H1 (cell line): ENCODE data around the gene ACOT11. TPM values are rescaled to one million over a fixed set of nuclear protein-coding genes. Genes with fewer than 3 reads are reported as not detected.

Source experiments
- CTCF ChIA-PET: fragments of 300-600 bp; sonication (Branson Sonifier 250); formaldehyde crosslinking; loops from one replicate; lab custom pipeline; 2021; ENCODE audit not compliant: partially characterized antibody; lab: Charles Lee
- POLR2A ChIA-PET: fragments of 300-600 bp; sonication (Branson Sonifier 250); formaldehyde crosslinking; loops from one replicate; lab custom pipeline; 2021; ENCODE audit warnings: inconsistent platforms; ENCODE audit not compliant: partially characterized antibody; lab: Charles Lee
- DNase-seq, 2 experiments: peaks; one replicate each; pipeline versions ENCODE4 v3.0.0 to v3.0.0-alpha.2; 2010 to 2022; ENCODE audit warnings: low spot score in 2 of 2, low read depth in 1 of 2, mixed read lengths in 1 of 2
- FAIRE-seq: peaks from 2 replicates; lab custom pipeline; 2011; peaks lifted over from hg19 to GRCh38; lab: Jason Lieb, UNC
- H2AFZ ChIP-seq: 2 replicates; pipeline ENCODE4 v1.8.1; 2012; ENCODE audit warnings: low read length, inconsistent platforms
- H2AK5ac ChIP-seq: 2 replicates; pipeline ENCODE4 v1.6.1; 2013; ENCODE audit warnings: low read depth, low read length
- H2BK120ac ChIP-seq: replicated peaks from 2 replicates; pipeline ENCODE3; 2013; ENCODE audit warnings: low read depth, low read length, inconsistent platforms
- H2BK12ac ChIP-seq: 2 replicates; pipeline ENCODE4 v1.6.1; 2013; ENCODE audit warnings: low read depth, low read length
- H2BK15ac ChIP-seq: 2 replicates; pipeline ENCODE4 v1.6.1; 2013; ENCODE audit warnings: low read length
- H2BK20ac ChIP-seq: 2 replicates; pipeline ENCODE4 v1.6.1; 2013; ENCODE audit warnings: low read length
- H2BK5ac ChIP-seq: 2 replicates; pipeline ENCODE4 v1.6.1; 2013; ENCODE audit warnings: low read depth, low read length
- H3K14ac ChIP-seq: 2 replicates; pipeline ENCODE4 v1.6.1; 2013; ENCODE audit warnings: inconsistent platforms; ENCODE audit not compliant: insufficient read length
- H3K18ac ChIP-seq: 2 replicates; pipeline ENCODE4 v1.6.1; 2013; ENCODE audit warnings: low read length; ENCODE audit errors: extremely low read depth
- H3K23ac ChIP-seq: 2 replicates; pipeline ENCODE4 v1.6.1; 2013; ENCODE audit warnings: inconsistent platforms; ENCODE audit not compliant: insufficient read length
- H3K23me2 ChIP-seq: 2 replicates; pipeline ENCODE4 v1.6.1; 2013; ENCODE audit warnings: low read depth, low read length
- H3K27ac ChIP-seq: 2 replicates; pipeline ENCODE4 v1.6.1; 2011; ENCODE audit warnings: low read depth, low read length, inconsistent platforms
- H3K27me3 ChIP-seq, 4 experiments: replicated peaks in 1 of 4; 1 replicate in 1 of 4; 2 replicates in 3 of 4; pipeline versions ENCODE4 v1.6.1 to v1.8.1; 2011 to 2013; ENCODE audit warnings: low read length in 3 of 4, mild to moderate bottlenecking in 3 of 4, inconsistent platforms in 2 of 4, mixed read lengths in 2 of 4, moderate library complexity in 1 of 4; ENCODE audit not compliant: control insufficient read depth in 3 of 4, insufficient read depth in 3 of 4; ENCODE audit errors: extremely low read depth in 1 of 4
- H3K36me3 ChIP-seq, 4 experiments: 2 replicates each; pipeline versions ENCODE4 v1.6.1 to v1.8.1; 2011 to 2013; ENCODE audit warnings: mild to moderate bottlenecking in 4 of 4, low read length in 3 of 4, moderate library complexity in 2 of 4, control low read depth in 1 of 4, inconsistent platforms in 1 of 4; ENCODE audit not compliant: insufficient read depth in 4 of 4, control insufficient read depth in 2 of 4
- H3K4ac ChIP-seq: replicated peaks from 2 replicates; pipeline ENCODE3; 2013; ENCODE audit warnings: low read length, low read depth, mixed read lengths, inconsistent platforms; ENCODE audit not compliant: insufficient read length
- H3K4me1 ChIP-seq, 4 experiments: replicated peaks in 1 of 4; 1 replicate in 1 of 4; 2 replicates in 3 of 4; pipeline versions ENCODE4 v1.6.1 to v1.8.1; 2011 to 2013; ENCODE audit warnings: low read length in 3 of 4, inconsistent platforms in 2 of 4, mixed read lengths in 1 of 4; ENCODE audit not compliant: insufficient read depth in 4 of 4, control insufficient read depth in 3 of 4
- H3K4me2 ChIP-seq, 2 experiments: 2 replicates each; pipeline versions ENCODE4 v1.6.1 to v1.8.1; 2011 to 2013; ENCODE audit warnings: low read depth in 2 of 2, low read length in 2 of 2, control low read depth in 1 of 2, inconsistent platforms in 1 of 2, mild to moderate bottlenecking in 1 of 2; ENCODE audit not compliant: insufficient read depth in 1 of 2
- H3K4me3 ChIP-seq, 4 experiments: fragments of 200-600, 300-600 bp in 1 of 4; sonication (generic), shearing (Covaris generic), sonication (Bioruptor Twin) in 1 of 4; 2 replicates each; pipeline versions ENCODE4 v1.5.1 to v1.8.1; 2011 to 2016; ENCODE audit warnings: low read length in 4 of 4, low read depth in 3 of 4, control low read depth in 2 of 4, inconsistent platforms in 2 of 4, mild to moderate bottlenecking in 2 of 4, mixed read lengths in 1 of 4, moderate library complexity in 1 of 4; ENCODE audit not compliant: insufficient read depth in 2 of 4; ENCODE audit errors: extremely low read depth in 1 of 4
- H3K56ac ChIP-seq: replicated peaks from 2 replicates; pipeline ENCODE3; 2013; ENCODE audit warnings: low read depth, mild to moderate bottlenecking, mixed read lengths, low read length, inconsistent platforms; ENCODE audit not compliant: insufficient read length
- H3K79me1 ChIP-seq: 2 replicates; pipeline ENCODE4 v1.6.1; 2013; ENCODE audit warnings: low read depth, low read length, control low read depth
- H3K79me2 ChIP-seq, 2 experiments: 2 replicates each; pipeline versions ENCODE4 v1.6.1 to v1.8.1; 2012 to 2013; ENCODE audit warnings: low read length in 2 of 2, mild to moderate bottlenecking in 2 of 2, inconsistent platforms in 1 of 2; ENCODE audit not compliant: insufficient read depth in 2 of 2, control insufficient read depth in 1 of 2
- H3K9ac ChIP-seq, 4 experiments: replicated peaks in 1 of 4; 1 replicate in 1 of 4; 2 replicates in 3 of 4; pipeline versions ENCODE4 v1.6.1 to v1.8.1; 2011 to 2013; ENCODE audit warnings: low read depth in 3 of 4, low read length in 3 of 4, control low read depth in 2 of 4, mild to moderate bottlenecking in 2 of 4, moderate library complexity in 2 of 4, inconsistent platforms in 1 of 4; ENCODE audit errors: extremely low read depth in 1 of 4
- H3K9me3 ChIP-seq, 2 experiments: 2 replicates each; pipeline versions ENCODE4 v1.6.1 to v1.8.1; 2012 to 2013; ENCODE audit warnings: mild to moderate bottlenecking in 2 of 2, moderate library complexity in 2 of 2, control low read depth in 1 of 2, inconsistent platforms in 1 of 2, low read depth in 1 of 2, low read length in 1 of 2, mixed read lengths in 1 of 2; ENCODE audit not compliant: insufficient read depth in 2 of 2
- H4K20me1 ChIP-seq, 2 experiments: replicated peaks in 1 of 2; 2 replicates each; pipeline versions ENCODE3 to v1.8.1; 2011 to 2013; ENCODE audit warnings: inconsistent platforms in 2 of 2, low read length in 2 of 2, mild to moderate bottlenecking in 1 of 2; ENCODE audit not compliant: insufficient read depth in 2 of 2, control insufficient read depth in 1 of 2
- H4K5ac ChIP-seq: 2 replicates; pipeline ENCODE4 v1.6.1; 2013; ENCODE audit warnings: low read length, low read depth, mixed read lengths, inconsistent platforms; ENCODE audit not compliant: insufficient read length
- H4K8ac ChIP-seq: 2 replicates; pipeline ENCODE4 v1.8.0; 2013; ENCODE audit warnings: mild to moderate bottlenecking, moderate library complexity, low read length, inconsistent platforms; ENCODE audit not compliant: insufficient read depth; ENCODE audit errors: extremely low read depth
- H4K91ac ChIP-seq: replicated peaks from 2 replicates; pipeline ENCODE3; 2013; ENCODE audit warnings: low read length, mixed read lengths, inconsistent platforms; ENCODE audit not compliant: insufficient read length
- ASH2L ChIP-seq: fragments of 200-600, 300-600 bp; sonication (generic); IDR thresholded peaks from one replicate; pipeline ENCODE4 v1.7.1; 2017; ENCODE audit warnings: low read length
- EGR1 ChIP-seq: IDR thresholded peaks from 2 replicates; pipeline ENCODE4 v1.6.1; 2011; ENCODE audit warnings: low read depth, low read length, borderline replicate concordance
- NANOG ChIP-seq: IDR thresholded peaks from 2 replicates; pipeline ENCODE4 v1.6.1; 2011; ENCODE audit warnings: low read length, low read depth, mild to moderate bottlenecking, inconsistent platforms; ENCODE audit not compliant: insufficient read depth, poor library complexity, severe bottlenecking
- TAF7 ChIP-seq: optimal IDR thresholded peaks from 2 replicates; pipeline ENCODE3; 2011; ENCODE audit warnings: low read depth, mild to moderate bottlenecking, inconsistent platforms, low read length, moderate library complexity, borderline replicate concordance
- TCF12 ChIP-seq: IDR thresholded peaks from 2 replicates; pipeline ENCODE4 v1.6.1; 2011; ENCODE audit warnings: low read depth, mild to moderate bottlenecking, low read length
- WGBS, 2 experiments: shearing (Covaris generic) in 1 of 2; methylation state at CpG; one replicate each; pipeline versions ENCODE4 v1.1.6 to v1.1.7; 2013 to 2015; ENCODE audit warnings: low lambda C conversion rate in 2 of 2, mixed read lengths in 2 of 2, inconsistent platforms in 1 of 2, low coverage in 1 of 2, missing lambda C conversion rate in 1 of 2; ENCODE audit not compliant: insufficient replicate concordance in 2 of 2, insufficient coverage in 1 of 2, insufficient read length in 1 of 2; ENCODE audit errors: extremely low coverage in 1 of 2, missing lambda C conversion rate in 1 of 2; 5-methylcytosine and 5-hydroxymethylcytosine counted together
- polyA plus RNA-seq, 7 experiments: library from polyadenylated mRNA; depleted of rRNA in 3 of 7; stranded (reverse) in 5 of 7; unstranded in 2 of 7; fragments of >200 nt in 5 of 7; fragments of 200-250 nt in 2 of 7; gene quantifications; 1 replicate in 5 of 7; 2 replicates in 1 of 7; 4 replicates in 1 of 7; pipeline versions ENCODE4 v1.2.1 to v1.2.3, GENCODE V29; 2011 to 2013; ENCODE audit warnings: missing spikeins in 2 of 7, mixed read lengths in 2 of 7
- total RNA-seq: library from RNA; stranded (reverse); fragmentation: NEBNext Ultra II Directional; extraction: Animal tissue kit (Norgen Biotek cat#: 25700); gene quantifications from 2 replicates; pipeline ENCODE4 v1.2.1, GENCODE V29; 2021

ACOT11 gene
- total and polyA plus RNA-seq, 2 of the 8 experiments (the other 6 are each of a cell fraction or from before 2014, with no cell fraction given), result 3.8 to 4.5 TPM

GRCh38 chr1:54502342-54502741, 45.7 kb upstream of the ACOT11 start:
- H2AFZ ChIP-seq, result peak overlapping the region; percentile 5; the same call in 1 of the 2 replicates
- H2AK5ac ChIP-seq, result no peak overlapping the region
- FAIRE-seq, result no peak

More at GRCh38 chr1:54502342-54502741, 45.7 kb upstream of the ACOT11 start:
- no peak overlapping the region for H3K56ac ChIP-seq
- no peak overlapping the region for H3K4me3 ChIP-seq
- no peak overlapping the region for H3K23ac ChIP-seq
- POLR2A ChIA-PET, result interaction anchor here (1.0 to 1.2 kb wide), 3 partner anchors 13 to 302 kb away, joined by 3 read pairs; no protein-coding TSS in a partner anchor
- no peak overlapping the region for H2BK120ac ChIP-seq
- peaks cover 10% of the 10 kb centered on the region; the same call in 1 of the 2 replicates for H3K23me2 ChIP-seq
- WGBS, 2 experiments, result 89% methylated on average over 5 of the region's 5 CpGs; no CpG with 5 or more reads in 1 of the 2 experiments
- H3K14ac ChIP-seq, result no peak overlapping the region
- H2BK5ac ChIP-seq, result 0 out of 2 replicates have a peak overlapping the region, but pooled peaks have one; percentile 14
- H3K27me3 ChIP-seq, result peaks cover 0 to 3% (median 1%) of the 10 kb centered on the region in 4 experiments; a peak in 5 of 7 replicates
- no peak overlapping the region; the same call in 1 of the 2 replicates for H3K18ac ChIP-seq
- H3K27ac ChIP-seq, result no peak overlapping the region
- no peak overlapping the region for H3K9ac ChIP-seq
- no peaks in the 10 kb centered on the region for H3K79me2 ChIP-seq
- H2BK20ac ChIP-seq, result no peak overlapping the region
- no peaks in the 10 kb centered on the region for H3K79me1 ChIP-seq
- H3K4me2 ChIP-seq, result no peak overlapping the region
- H4K5ac ChIP-seq, result no peak overlapping the region
- H2BK15ac ChIP-seq, result no peak overlapping the region; the same call in 1 of the 2 replicates
- H4K20me1 ChIP-seq, result no peaks in the 10 kb centered on the region
- no peak overlapping the region for H3K4ac ChIP-seq
- no peak for DNase-seq
- CTCF ChIA-PET, result interaction anchor here (0.6 to 3.4 kb wide), 4 partner anchors 11 to 187 kb away, joined by 3 to 11 read pairs (median 3); no protein-coding TSS in a partner anchor
- H3K36me3 ChIP-seq, result no peaks in the 10 kb centered on the region
- no peaks in the 10 kb centered on the region for H3K9me3 ChIP-seq
- no peak overlapping the region for H4K8ac ChIP-seq
- TF ChIP-seq EGR1 (no peak), TAF7 (no peak), ASH2L (no peak), NANOG (no peak), TCF12 (no peak)
- peaks cover 0 to 20% (median 10%) of the 10 kb centered on the region in 4 experiments; a peak in 6 of 7 replicates for H3K4me1 ChIP-seq
- H2BK12ac ChIP-seq, result no peak overlapping the region
- H4K91ac ChIP-seq, result no peak overlapping the region
